Fibroblast of the conjunctiva (primary cell): ENCODE measurements around the gene MLLT1.

Source experiments
- DNase-seq: peaks from one replicate; pipeline ENCODE4 v3.0.0-alpha.2; 2010; ENCODE audit warnings: low read depth

The MLLT1 gene

DNA sequence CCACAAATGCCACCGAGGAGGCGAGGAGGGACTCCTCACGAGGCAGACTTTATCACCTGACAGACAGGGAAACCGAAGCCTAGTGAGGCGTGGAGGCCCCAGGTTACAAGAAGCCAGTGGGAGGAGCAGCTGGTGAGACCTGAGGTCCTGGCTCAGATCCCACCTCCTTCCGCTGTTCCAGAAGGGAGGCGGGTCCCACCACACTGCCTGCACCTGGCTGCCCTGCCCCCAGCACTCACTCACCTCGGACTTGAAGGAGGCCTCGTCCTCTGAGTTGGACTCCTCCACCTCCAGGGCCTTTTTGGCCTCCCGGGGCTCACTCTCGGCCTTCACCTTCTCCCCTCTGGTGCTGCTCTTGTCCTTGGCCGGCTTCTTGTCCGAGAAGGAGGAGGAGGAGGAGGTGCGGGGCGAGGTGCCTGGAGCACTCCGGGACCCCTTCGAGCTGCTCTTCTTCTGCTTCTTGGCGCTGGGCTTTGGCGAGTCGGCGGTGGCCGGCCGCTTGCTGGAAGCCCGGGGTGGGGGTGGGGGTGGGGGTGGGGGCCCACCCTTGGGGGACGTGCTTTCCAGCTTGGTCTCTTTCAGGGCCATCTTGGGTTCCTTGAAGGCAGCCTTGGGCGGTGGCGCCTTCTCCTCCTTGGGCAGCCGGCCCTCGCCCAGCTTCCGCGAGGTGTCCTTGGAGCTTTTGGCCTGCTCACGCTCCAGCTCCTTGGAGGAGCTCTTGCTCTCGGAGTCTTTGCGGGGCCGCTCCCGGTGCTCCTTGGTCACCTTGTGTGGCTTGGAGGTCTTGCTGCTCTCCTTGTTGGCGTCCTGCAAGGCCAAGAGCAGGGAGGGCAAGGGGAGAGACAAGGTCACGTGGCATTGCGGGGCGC, 57.7 kb downstream of the MLLT1 start:
- DNase-seq, result no peak

GRCh38 chr19:6221220-6221877, 58.4 kb downstream of the MLLT1 start:
- DNase-seq, result no peak

- peak; percentile 27 for DNase-seq
Measured at GRCh38 chr19:6220385-6221191, 59.2 kb downstream of the MLLT1 start.

- no peak for DNase-seq
Measured at GRCh38 chr19:6219586-6220290, 60.0 kb downstream of the MLLT1 start.

DNA sequence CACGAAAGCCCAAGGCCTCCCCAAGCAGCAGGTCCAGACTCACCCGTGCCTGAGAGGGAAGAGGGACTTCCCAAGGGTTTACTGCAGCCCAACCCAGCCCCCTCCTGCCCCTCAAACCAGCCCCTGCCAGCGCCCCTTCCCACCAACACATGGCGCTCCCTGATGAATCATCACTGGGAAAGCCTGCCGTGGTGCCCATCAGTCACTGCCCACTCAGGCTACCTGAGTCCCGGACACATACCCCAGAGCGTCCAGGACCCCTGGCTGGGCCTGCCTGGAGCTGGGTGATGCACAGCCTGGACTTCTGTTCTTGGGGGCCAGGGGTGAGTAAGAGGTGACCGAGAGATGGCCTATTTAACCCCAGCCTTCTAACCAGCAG, 60.6 kb downstream of the MLLT1 start:
- no peak for DNase-seq

- peak; percentile 73 for DNase-seq
Measured at GRCh38 chr19:6218491-6219146, 61.2 kb downstream of the MLLT1 start.

- no peak for DNase-seq
Measured at GRCh38 chr19:6217752-6218334, 61.9 kb downstream of the MLLT1 start.

DNA sequence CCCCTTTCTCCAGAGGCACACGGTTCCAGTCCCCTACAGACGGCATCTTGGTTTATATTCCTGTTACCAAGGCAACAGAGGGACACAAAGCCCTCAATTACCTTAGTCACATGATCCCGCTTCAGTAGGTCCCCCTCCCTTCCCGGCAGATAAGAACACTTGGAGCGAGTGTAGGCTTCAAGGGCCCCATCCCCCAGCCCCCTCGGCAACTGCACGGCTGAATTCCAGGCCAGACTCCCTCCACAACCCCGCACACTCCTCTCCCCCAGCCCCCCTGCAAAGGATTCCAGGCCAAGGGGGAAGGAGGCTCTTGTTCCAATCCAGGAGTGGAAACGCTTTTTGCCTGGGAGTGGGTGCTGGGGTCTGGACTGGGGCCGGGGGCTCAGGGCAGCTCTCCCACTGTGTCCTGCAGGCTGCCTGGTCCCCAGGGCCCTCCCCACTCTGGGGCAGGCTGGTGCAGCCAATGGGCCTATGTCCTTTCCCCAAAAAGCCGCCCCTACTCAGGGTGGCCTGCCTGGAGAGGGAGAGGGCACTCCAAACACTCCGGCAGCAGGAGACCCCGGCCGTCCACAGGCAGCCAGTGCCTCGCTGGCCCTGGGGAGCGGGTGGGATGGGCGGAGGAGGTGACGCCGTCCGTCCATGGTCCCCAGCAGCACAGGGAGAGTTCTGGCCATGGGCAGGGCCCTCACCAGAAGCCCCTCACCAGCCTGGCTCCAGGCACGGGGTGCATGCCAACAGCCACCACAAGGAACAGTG, 62.6 kb downstream of the MLLT1 start:
- peak; percentile 21 for DNase-seq

DNA sequence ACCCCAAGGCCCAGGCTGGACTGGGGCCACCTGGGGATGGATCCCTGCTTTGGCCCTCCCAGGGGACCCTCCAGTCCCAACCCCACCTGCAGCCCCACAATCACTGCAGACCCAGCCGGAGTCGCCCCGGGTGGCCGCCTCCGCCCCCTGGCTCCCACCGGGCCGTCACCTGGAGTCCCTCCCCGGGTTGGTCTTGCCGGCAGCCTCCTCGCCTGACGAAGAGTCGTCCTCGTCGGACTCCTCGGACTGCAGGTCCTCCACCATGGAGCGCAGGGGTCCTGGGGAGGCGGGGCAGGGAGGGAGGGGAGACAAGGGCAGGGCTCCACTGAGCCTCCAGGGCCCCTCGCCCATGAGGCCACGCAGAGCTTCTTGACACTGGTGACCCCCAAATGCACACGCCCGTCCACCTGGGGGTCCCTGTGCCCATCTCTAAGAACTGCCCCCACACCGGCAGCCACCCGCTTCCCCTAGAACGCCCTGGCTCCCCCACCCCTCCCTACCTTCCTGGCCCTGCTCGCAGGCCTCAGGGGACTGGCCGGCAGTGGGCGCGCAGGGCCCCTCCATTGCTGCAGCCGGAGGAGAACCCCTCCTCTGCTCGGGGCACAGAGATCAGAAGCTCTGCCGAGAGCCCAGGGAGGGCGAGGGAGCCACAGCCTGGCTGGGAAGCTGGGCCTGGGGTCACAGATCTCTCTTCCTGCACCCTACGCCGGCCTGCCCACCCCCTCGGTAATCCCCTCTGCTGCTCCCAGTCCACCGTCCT, 63.4 kb downstream of the MLLT1 start:
- DNase-seq, result no peak

GRCh38 chr19:6215701-6216235, 64.0 kb downstream of the MLLT1 start:
- no peak for DNase-seq

- no peak for DNase-seq
Measured at GRCh38 chr19:6214881-6215541, 64.8 kb downstream of the MLLT1 start.

DNA sequence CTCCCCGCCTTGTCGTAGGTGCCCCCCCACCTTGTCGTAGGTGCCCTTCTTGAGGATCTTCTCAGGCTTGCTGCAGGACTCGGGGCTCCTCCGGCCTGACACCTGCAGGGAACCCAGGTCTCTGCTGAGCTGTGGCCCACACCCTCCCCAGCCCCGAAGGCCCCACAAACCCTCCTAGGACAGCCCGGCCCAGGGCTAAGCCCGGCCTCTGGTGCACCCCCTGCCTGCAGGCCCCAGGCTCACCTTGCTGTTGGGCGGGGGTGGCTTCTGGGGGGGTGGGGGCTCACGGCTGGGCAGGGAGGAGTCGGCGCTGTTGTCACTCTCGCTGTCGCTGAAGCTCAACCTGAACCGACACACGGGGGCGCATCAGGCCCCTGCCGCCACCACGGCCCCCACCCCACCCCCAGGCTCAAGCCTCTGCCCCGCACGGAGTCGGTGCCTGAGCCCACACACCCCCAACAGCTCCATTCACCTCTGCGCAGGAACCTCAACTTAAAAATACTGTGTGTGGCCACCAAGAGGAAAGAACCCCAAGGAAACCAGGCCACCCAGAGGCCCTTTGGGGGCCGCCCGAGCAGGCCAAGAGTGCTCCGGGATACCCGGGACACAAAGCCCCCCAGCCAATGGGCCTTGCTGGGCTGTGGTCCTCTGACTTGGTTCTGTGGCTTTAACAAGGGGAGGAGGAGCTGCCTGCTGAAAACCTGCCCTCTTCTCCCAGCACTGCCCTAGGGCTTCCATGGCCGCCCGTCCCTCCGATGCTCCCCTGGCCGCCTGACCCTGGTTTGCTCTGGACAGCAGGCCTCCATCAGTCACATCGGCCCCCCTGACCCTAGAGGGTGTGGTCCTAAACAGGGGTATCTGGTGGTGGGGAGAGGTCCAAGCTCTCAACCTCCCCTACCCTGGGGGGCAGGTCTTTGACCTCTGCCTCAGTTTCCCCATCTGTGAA, 65.8 kb downstream of the MLLT1 start:
- DNase-seq, result no peak

DNA sequence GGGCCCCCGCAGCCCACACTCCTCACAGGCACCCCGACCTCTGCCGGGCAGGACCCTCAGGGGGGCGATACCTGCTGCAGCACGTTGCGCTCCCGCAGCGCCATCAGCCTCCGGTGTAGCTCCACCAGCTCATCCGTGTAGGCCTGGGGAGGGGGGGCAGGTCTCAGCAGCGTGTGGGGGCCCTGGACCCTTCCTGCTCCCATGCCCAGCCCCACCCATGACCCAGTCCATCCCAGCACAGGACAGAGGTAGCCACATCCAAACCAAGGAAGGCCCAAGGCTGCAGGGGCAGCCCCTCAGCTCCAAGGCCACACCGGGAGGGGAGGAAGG, 66.5 kb downstream of the MLLT1 start:
- no peak for DNase-seq

- no peak for DNase-seq
Measured at GRCh38 chr19:6212403-6213265, 67.1 kb downstream of the MLLT1 start.

- DNase-seq, result no peak
Measured at GRCh38 chr19:6211632-6212402, 68.0 kb downstream of the MLLT1 start.
